K562 (cell line): ENCODE data around the gene CFAP54. TPM values are rescaled to one million over a fixed set of nuclear protein-coding genes. Genes with fewer than 3 reads are reported as not detected.
"Not testable (repeated sequence)": the region's sequence is repeated elsewhere in the genome, so short reads cannot be mapped to it uniquely, and the experiment has no call there.

Experiments used
- ATAC-seq: fragments of 200-7000 bp; cut with Tn5 transposase; 3 replicates; pipeline ENCODE4 v1.9.1; 2020; ENCODE audit warnings: moderate library complexity
- BruUV-seq: library from RNA; stranded (reverse); fragments of 400-500 nt; replicated peaks from 2 replicates; lab custom pipeline; 2021; lab: Mats Ljungman, UMichigan
- CTCF ChIA-PET: fragments of 300-600 bp; formaldehyde crosslinking; extraction: SDS; loops from one replicate; lab custom pipeline; 2021; ENCODE audit warnings: low intra/inter-chr PET ratio; lab: Yijun Ruan, JAX
- POLR2A ChIA-PET: fragments of 300-600, 350-650 bp; sonication (Branson Sonifier 250); formaldehyde crosslinking; extraction: SDS; loops from one replicate; lab custom pipeline; 2021; ENCODE audit warnings: antibody characterized with exemption, inconsistent platforms; lab: Yijun Ruan, JAX
- DNase-seq, 4 experiments: peaks; one replicate each; pipeline versions ENCODE4 v3.0.0 to v3.0.0-alpha.2; 2011 to 2018; ENCODE audit warnings: low spot score in 3 of 4, mixed read lengths in 3 of 4; ENCODE audit errors: extremely low read depth in 1 of 4
- FAIRE-seq: peaks from 2 replicates; lab custom pipeline; 2011; peaks lifted over from hg19 to GRCh38; lab: Jason Lieb, UNC
- H2AFZ ChIP-seq: 2 replicates; pipeline ENCODE4 v1.6.0; 2011; ENCODE audit warnings: low read depth, low read length, control low read depth, inconsistent platforms
- H3K27ac ChIP-seq: fragments of 200-600 bp; 3 replicates; pipeline ENCODE4 v1.8.0; 2011; ENCODE audit warnings: low read depth, mild to moderate bottlenecking, control low read depth, inconsistent platforms, low read length, moderate library complexity, mixed read lengths; ENCODE audit errors: extremely low read depth
- H3K27me3 ChIP-seq, 2 experiments: fragments of 300-600 bp in 1 of 2; 2 replicates in 1 of 2; 3 replicates in 1 of 2; pipeline versions ENCODE4 v1.6.0 to v1.8.0; 2011; ENCODE audit warnings: inconsistent platforms in 2 of 2, low read length in 2 of 2, mild to moderate bottlenecking in 1 of 2, mixed read lengths in 1 of 2, moderate library complexity in 1 of 2; ENCODE audit not compliant: control insufficient read depth in 2 of 2, insufficient read depth in 2 of 2
- H3K36me3 ChIP-seq: fragments of 300-600 bp; 3 replicates; pipeline ENCODE4 v1.8.0; 2011; ENCODE audit warnings: mild to moderate bottlenecking, low read length, inconsistent platforms; ENCODE audit not compliant: control insufficient read depth, insufficient read depth
- H3K4me1 ChIP-seq, 2 experiments: fragments of 200-600 bp in 1 of 2; replicated peaks in 1 of 2; 2 replicates in 1 of 2; 3 replicates in 1 of 2; pipeline versions ENCODE4 v1.5.1 to v1.8.0; 2011; ENCODE audit warnings: inconsistent platforms in 2 of 2, low read length in 2 of 2, mild to moderate bottlenecking in 1 of 2, mixed read lengths in 1 of 2, moderate library complexity in 1 of 2; ENCODE audit not compliant: control insufficient read depth in 2 of 2, insufficient read depth in 2 of 2
- H3K4me2 ChIP-seq: 2 replicates; pipeline ENCODE4 v1.6.1; 2011; ENCODE audit warnings: low read length, control low read depth, inconsistent platforms, mixed read lengths; ENCODE audit not compliant: insufficient read depth
- H3K4me3 ChIP-seq: fragments of 200-600 bp; sonication (generic), shearing (Covaris generic); 2 replicates; pipeline ENCODE4 v1.5.1; 2016; ENCODE audit warnings: control low read depth, inconsistent platforms
- H3K79me2 ChIP-seq: fragments of 200-600 bp; 3 replicates; pipeline ENCODE4 v1.8.0; 2011; ENCODE audit warnings: low read length, inconsistent platforms; ENCODE audit not compliant: control insufficient read depth, insufficient read depth
- H3K9ac ChIP-seq, 2 experiments: 2 replicates each; pipeline versions ENCODE4 v1.6.0 to v1.6.1; 2011; ENCODE audit warnings: low read depth in 2 of 2, low read length in 2 of 2, control low read depth in 1 of 2, inconsistent platforms in 1 of 2, mild to moderate bottlenecking in 1 of 2, mixed read lengths in 1 of 2; ENCODE audit not compliant: insufficient read depth in 1 of 2
- H3K9me1 ChIP-seq: one replicate; pipeline ENCODE4 v1.6.0; 2011; ENCODE audit warnings: inconsistent platforms, mild to moderate bottlenecking, low read length, moderate library complexity; ENCODE audit not compliant: control insufficient read depth, insufficient read depth
- H3K9me3 ChIP-seq: replicated peaks from 2 replicates; pipeline ENCODE4 v1.5.1; 2011; ENCODE audit warnings: low read depth, low read length, inconsistent platforms; ENCODE audit not compliant: control insufficient read depth, insufficient read depth
- H4K20me1 ChIP-seq: replicated peaks from 2 replicates; pipeline ENCODE4 v1.6.1; 2011; ENCODE audit warnings: low read length, inconsistent platforms, mixed read lengths; ENCODE audit not compliant: control insufficient read depth, insufficient read depth
- ADNP ChIP-seq: fragments of 200-800 bp; sonication (Bioruptor generic); IDR thresholded peaks from 2 replicates; pipeline ENCODE4 v1.6.1; 2016; ENCODE audit warnings: missing genetic modification characterization, missing compliant biosample characterization
- MEIS2 ChIP-seq: fragments of 450-650 bp; IDR thresholded peaks from 2 replicates; pipeline ENCODE4 v1.6.1; 2014; ENCODE audit warnings: mild to moderate bottlenecking; ENCODE audit not compliant: partially characterized antibody
- WGBS: fragments of 100-300 bp; shearing (Covaris generic); methylation state at CpG from one replicate; pipeline ENCODE4 v1.1.6; 2016; ENCODE audit warnings: low coverage, mixed read lengths; ENCODE audit not compliant: insufficient coverage; ENCODE audit errors: missing lambda C conversion rate; 5-methylcytosine and 5-hydroxymethylcytosine counted together
- in situ Hi-C: fragments of 300-500 bp; cut with MboI; formaldehyde crosslinking; loops from 4 replicates; pipeline ENCODE4 v1.15.0; 2018; ENCODE audit warnings: inconsistent platforms, mixed read lengths
- intact Hi-C: fragments of 100-400 bp; cut with micrococcal nuclease; formaldehyde crosslinking; loops from 2 replicates; pipeline ENCODE4 v1.14.2; 2022
- polyA plus RNA-seq, 8 experiments: library from polyadenylated mRNA; depleted of rRNA in 4 of 8; stranded (reverse) in 5 of 8; unstranded in 3 of 8; fragments of >200 nt; fragmentation: Nextera tagmentation in 2 of 8; fragmentation: Illumina TruSeq in 1 of 8; extraction: Ambion mirVana in 2 of 8; extraction: Trizol in 1 of 8; gene quantifications; 2 replicates each; pipeline versions ENCODE4 v1.2.1 to v1.2.3, GENCODE V29; 2011 to 2014; ENCODE audit warnings: inconsistent platforms in 1 of 8, missing spikeins in 1 of 8
- total RNA-seq, 7 experiments: library from RNA; depleted of rRNA in 6 of 7; stranded (reverse); fragments of >200 nt in 6 of 7; fragmentation: Illumina TruSeq in 2 of 7; extraction: Trizol in 2 of 7; gene quantifications; 2 replicates each; pipeline versions ENCODE4 v1.2.1 to v1.2.3, GENCODE V29; 2011 to 2021; ENCODE audit warnings: low replicate concordance in 1 of 7

CFAP54 gene
- total and polyA plus RNA-seq, 9 of the 15 experiments (the other 6 are each of a cell fraction or from before 2014, with no cell fraction given) = 0.03 to 0.23 (median 0.10) TPM; not detected in 3

DNA sequence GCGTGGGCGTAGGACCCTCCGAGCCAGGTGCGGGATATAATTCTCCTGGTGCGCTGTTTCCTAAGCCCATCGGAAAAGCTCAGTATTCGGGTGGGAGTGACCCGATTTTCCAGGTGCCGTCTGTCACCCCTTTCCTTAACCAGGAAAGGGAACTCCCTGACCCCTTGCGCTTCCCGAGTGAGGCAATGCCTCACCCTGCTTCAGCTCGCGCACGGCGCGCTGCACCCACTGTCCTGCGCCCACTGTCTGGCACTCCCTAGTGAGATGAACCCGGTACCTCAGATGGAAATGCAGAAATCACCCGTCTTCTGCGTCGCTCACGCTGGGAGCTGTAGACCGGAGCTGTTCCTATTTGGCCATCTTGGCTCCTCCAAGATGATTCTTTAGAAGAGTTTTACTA is 240.1 kb downstream of the CFAP54 start:
- H3K9me3 ChIP-seq, intact Hi-C loops, H3K4me2 ChIP-seq, POLR2A ChIA-PET, FAIRE-seq, H4K20me1 ChIP-seq, H3K27me3 ChIP-seq, H3K4me3 ChIP-seq, DNase-seq, in situ Hi-C loops, ATAC-seq, H3K79me2 ChIP-seq, BruUV-seq, H3K27ac ChIP-seq, H3K9me1 ChIP-seq, H3K4me1 ChIP-seq, H3K36me3 ChIP-seq, CTCF ChIA-PET: not testable (repeated sequence)
- Histone ChIP-seq H2AFZ (0 out of 2 replicates have a peak overlapping the region, but pooled peaks have one; percentile 40), H3K9ac (peak overlapping the region in 1 of 2 experiments; percentile 52; a peak in 2 of 4 replicates)
- WGBS = 1% methylated on average over 14 of the region's 23 CpGs

DNA sequence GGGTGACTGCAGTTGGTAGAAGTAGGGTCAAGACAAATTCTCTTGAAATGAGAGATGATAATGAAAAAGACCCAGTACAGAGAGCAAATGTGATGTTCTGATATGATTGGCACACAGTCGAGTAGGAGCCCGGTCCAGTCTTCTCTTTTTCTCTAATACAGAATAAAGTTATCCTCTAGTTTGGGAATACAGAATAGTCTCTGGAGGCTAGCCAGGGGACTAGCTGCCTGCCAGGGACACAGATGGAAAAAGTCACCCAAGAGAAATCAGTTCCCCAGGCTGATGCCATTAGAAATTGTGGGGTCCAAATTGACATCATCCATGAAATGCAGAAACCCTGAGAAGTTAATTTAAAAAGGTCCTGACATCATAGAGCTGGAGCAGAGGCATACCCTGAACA is 240.5 kb downstream of the CFAP54 start:
- intact Hi-C loops = no loop called here
- WGBS = 0% methylated on average over 2 of the region's 2 CpGs
- no peaks in the 10 kb centered on the region for H4K20me1 ChIP-seq
- no peaks in the 10 kb centered on the region for H3K36me3 ChIP-seq
- BruUV-seq = no TSS peak
- no peak overlapping the region; the same call in 1 of the 2 replicates for H3K4me2 ChIP-seq
- POLR2A ChIA-PET = no interaction called here
- H3K27me3 ChIP-seq = no peaks in the 10 kb centered on the region
- DNase-seq = no peak
- H2AFZ ChIP-seq = no peak overlapping the region
- in situ Hi-C loops = no loop called here
- no peaks in the 10 kb centered on the region for H3K9me1 ChIP-seq
- no peak overlapping the region for H3K27ac ChIP-seq
- TF ChIP-seq MEIS2 (no peak), ADNP (tag) (no peak)
- H3K9ac ChIP-seq = no peak overlapping the region
- CTCF ChIA-PET = no interaction called here
- FAIRE-seq = no peak
- H3K9me3 ChIP-seq = no peaks in the 10 kb centered on the region
- H3K4me1 ChIP-seq = no peaks in the 10 kb centered on the region
- no peak for ATAC-seq
- H3K4me3 ChIP-seq = no peak overlapping the region
- no peaks in the 10 kb centered on the region for H3K79me2 ChIP-seq
